VCaP (cell line): Measurements from ENCODE around the gene UAP1.

Experiments
- H3K27ac ChIP-seq: fragments of 450-650 bp; 2 replicates; pipeline ENCODE4 v1.5.1; 2017
- CTCF ChIP-seq: fragments of 450-650 bp; conservative IDR thresholded peaks from 2 replicates; pipeline ENCODE4 v1.5.1; 2017; ENCODE audit warnings: mild to moderate bottlenecking, moderate library complexity

Gene UAP1

GRCh38 chr1:162552684-162553252 is 8.8 kb upstream of the UAP1 start:
- no peak overlapping the region for H3K27ac ChIP-seq
- TF ChIP-seq CTCF, result no peak

DNA sequence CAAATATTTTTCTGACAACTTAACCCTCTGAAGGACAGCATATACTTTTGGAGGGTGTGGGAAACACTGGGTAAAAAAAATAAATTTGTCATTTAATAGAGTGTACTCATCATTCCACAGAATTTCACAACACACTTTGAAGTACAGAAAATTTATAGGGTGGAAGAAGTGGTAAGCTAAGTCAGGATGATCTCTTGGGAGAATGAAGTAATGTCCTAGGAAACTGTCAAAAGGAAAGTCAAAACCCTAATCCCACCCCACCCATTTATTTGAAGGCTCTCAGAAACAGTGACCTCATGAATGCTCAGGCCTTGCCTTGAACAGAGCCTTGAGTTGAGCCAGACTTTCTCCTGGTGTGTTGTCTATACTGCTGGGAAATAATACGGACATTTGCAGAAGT is 7.3 kb upstream of the UAP1 start:
- TF ChIP-seq CTCF, result no peak
- no peak overlapping the region for H3K27ac ChIP-seq

GRCh38 chr1:162557536-162557935 is 4.0 kb upstream of the UAP1 start:
- peak overlapping the region; percentile 95; the same call in 1 of the 2 replicates for H3K27ac ChIP-seq
- no peak for TF ChIP-seq CTCF

DNA sequence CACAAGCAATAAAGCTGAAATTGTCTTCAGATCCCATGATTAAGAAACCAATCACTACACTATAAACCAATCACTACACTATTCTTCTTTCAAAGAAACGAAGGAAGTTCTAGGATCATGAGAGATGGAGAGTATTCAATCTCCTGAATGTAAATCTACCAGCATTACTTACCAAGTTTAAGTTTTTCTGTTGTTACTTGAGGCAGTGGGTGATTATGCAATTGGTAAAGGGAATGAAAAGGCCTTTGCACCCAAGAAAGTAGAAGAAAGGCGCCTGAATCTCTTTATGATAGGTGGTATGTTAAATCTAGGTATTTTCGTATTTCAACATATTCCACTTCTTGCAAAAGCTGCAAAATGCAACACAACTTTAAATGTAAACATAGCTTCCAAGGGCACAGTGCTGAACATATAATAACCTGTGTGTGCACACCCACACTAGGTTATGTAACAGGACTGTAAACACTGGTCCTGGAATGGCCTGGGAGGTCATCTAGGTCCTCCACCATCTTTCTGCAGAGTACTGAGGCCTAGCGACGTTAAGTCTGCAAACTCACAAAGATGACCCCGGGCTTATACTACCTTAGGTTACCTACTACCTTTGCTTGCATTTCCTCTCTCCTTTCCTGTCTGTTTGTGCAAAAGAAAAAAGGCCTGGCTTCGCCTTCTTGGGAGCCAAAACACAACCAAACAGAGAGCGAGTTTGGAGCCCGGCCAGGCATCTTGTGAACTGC is 1.1 kb upstream of the UAP1 start:
- TF ChIP-seq CTCF, result no peak
- peak overlapping the region; percentile 95 for H3K27ac ChIP-seq

- no peak for TF ChIP-seq CTCF
- H3K27ac ChIP-seq, result peak overlapping the region; percentile 95
Measured at GRCh38 chr1:162561037-162561615, 396 bp upstream of the UAP1 start.

- no peak for TF ChIP-seq CTCF
- peak overlapping the region; percentile 95 for H3K27ac ChIP-seq
Measured at GRCh38 chr1:162562470-162562828, 927 bp downstream of the UAP1 start.

DNA sequence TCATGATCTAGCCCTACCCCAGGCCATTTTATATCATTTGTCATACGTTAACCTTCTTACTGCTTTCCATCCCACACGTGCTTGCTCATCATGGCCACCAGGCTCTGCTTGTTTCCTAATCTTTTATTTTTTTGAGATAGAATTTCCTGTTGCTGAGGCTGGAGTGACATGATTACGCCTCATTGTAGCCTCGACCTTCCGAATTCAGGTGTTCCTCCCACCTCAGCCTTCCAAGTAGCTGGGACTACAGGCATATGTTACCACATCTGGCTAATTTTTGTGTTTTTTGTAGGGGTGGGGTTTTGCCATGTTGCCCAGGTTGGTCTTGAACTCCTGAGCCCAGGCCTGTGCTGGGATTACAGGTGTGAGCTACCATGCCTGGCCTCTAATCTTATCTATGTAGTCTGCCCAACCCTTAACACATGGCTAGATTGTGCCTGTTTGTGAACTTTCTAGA is 3.3 kb downstream of the UAP1 start:
- H3K27ac ChIP-seq, result no peak overlapping the region; the same call in 1 of the 2 replicates
- no peak for TF ChIP-seq CTCF
